ENCODE data around the gene MVB12B.

Gene MVB12B

DNA sequence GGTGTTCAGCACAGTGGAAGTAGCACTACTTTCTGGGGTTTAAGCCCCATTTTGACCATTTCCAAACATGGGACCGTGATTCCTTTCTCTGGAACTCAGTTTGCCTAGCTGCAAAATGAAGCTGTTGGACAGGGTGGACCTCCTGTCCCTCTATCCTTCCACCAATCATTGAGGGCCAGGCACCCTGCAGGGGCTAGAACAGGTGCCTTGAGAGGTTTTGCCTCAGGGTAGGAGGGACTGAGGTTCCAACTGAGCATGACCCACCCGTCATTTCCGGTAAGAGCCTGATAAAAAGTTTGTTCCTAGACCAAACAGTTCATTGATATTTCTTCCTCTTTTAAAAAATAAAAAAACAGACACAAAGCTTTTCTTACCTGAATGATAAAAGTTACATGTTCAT, 116.5 kb downstream of the MVB12B start:
- no peak for DNase-seq (ENCODE audit: low read depth)
- H3K4me3 ChIP-seq (ENCODE audit: low read depth, low read length), result no peak overlapping the region
- TF ChIP-seq POLR2A (IDR thresholded peaks at IDR 0.05; ENCODE audit: extremely low read depth, insufficient read length) (no peak), MYC (IDR thresholded peaks at IDR 0.05; ENCODE audit: low read depth, low read length) (no peak)
- TF ChIP-seq, protein P1, sequence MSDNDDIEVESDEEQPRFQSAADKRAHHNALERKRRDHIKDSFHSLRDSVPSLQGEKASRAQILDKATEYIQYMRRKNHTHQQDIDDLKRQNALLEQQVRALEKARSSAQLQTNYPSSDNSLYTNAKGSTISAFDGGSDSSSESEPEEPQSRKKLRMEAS (IDR thresholded peaks at IDR 0.05; ENCODE audit: low read depth, low read length), result no peak
- TF ChIP-seq, protein P2, sequence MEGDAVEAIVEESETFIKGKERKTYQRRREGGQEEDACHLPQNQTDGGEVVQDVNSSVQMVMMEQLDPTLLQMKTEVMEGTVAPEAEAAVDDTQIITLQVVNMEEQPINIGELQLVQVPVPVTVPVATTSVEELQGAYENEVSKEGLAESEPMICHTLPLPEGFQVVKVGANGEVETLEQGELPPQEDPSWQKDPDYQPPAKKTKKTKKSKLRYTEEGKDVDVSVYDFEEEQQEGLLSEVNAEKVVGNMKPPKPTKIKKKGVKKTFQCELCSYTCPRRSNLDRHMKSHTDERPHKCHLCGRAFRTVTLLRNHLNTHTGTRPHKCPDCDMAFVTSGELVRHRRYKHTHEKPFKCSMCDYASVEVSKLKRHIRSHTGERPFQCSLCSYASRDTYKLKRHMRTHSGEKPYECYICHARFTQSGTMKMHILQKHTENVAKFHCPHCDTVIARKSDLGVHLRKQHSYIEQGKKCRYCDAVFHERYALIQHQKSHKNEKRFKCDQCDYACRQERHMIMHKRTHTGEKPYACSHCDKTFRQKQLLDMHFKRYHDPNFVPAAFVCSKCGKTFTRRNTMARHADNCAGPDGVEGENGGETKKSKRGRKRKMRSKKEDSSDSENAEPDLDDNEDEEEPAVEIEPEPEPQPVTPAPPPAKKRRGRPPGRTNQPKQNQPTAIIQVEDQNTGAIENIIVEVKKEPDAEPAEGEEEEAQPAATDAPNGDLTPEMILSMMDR (IDR thresholded peaks at IDR 0.05; ENCODE audit: low read depth, low read length), result no peak

DNA sequence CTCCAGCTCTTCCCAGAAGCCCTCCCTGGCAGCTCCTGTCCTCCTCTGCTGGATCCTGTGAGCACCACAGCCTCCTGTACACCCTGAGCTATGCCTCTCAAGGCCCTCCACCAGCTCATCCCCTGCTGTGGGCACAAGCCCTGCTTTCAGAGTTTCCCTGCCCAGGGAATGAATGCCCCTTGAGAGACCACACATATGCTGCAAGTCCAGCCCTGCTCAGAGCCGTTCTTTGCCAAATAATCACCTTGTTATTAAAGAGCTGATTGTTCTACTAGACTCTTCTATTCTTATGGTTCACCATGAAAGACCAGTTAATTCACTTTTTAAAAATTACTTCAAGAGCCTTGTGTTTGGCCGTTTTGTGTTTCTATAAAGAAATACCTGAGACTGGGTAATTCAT, 121.5 kb downstream of the MVB12B start:
- DNase-seq (ENCODE audit: low read depth), result no peak
- H3K4me3 ChIP-seq (ENCODE audit: low read depth, low read length), result no peak overlapping the region
- TF ChIP-seq POLR2A (IDR thresholded peaks at IDR 0.05; ENCODE audit: extremely low read depth, insufficient read length), result no peak
- TF ChIP-seq, protein P2 (IDR thresholded peaks at IDR 0.05; ENCODE audit: low read depth, low read length), result no peak
- TF ChIP-seq MYC (IDR thresholded peaks at IDR 0.05; ENCODE audit: low read depth, low read length), result no peak
- TF ChIP-seq, protein P1 (IDR thresholded peaks at IDR 0.05; ENCODE audit: low read depth, low read length), result no peak

DNA sequence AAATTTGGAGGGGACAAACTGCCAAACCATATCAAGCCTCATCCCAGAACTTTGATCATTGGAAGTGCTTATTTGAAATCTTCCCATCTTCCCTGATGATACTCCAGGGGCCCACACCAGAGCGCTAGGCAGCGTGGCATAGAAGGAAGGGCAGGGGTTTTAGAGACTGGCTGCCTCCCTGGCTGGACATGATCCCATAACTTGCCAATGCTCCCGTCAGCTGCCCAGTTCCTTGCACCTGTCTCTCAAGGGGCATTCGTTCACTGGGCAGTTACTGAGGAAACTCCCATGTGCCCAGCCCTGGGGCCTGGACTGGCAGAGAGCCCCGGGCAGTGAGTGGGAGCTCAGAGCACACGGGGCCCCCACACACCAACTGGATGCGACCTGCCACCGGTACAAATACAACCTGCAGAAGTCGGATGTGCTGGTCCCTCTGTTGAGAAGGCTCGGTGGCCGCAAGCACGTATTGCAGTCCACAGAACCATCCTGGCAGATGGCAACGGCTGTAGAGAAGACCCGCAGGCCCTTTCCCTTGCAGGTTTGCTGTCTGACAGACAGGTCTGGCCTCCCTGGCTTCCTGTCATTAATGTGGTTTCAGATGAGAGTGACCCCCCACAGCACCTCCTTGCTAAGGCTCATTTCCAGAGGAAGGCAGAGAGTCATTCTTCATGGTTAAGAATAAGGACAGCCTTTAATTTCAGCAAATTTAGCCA, 122.4 kb downstream of the MVB12B start:
- no peak for DNase-seq (ENCODE audit: low read depth)
- H3K4me3 ChIP-seq (ENCODE audit: low read depth, low read length), result no peak overlapping the region
- TF ChIP-seq, protein P1 (IDR thresholded peaks at IDR 0.05; ENCODE audit: low read depth, low read length), result no peak
- TF ChIP-seq POLR2A (IDR thresholded peaks at IDR 0.05; ENCODE audit: extremely low read depth, insufficient read length) (no peak), MYC (IDR thresholded peaks at IDR 0.05; ENCODE audit: low read depth, low read length) (no peak)
- TF ChIP-seq, protein P2 (IDR thresholded peaks at IDR 0.05; ENCODE audit: low read depth, low read length), result no peak

DNA sequence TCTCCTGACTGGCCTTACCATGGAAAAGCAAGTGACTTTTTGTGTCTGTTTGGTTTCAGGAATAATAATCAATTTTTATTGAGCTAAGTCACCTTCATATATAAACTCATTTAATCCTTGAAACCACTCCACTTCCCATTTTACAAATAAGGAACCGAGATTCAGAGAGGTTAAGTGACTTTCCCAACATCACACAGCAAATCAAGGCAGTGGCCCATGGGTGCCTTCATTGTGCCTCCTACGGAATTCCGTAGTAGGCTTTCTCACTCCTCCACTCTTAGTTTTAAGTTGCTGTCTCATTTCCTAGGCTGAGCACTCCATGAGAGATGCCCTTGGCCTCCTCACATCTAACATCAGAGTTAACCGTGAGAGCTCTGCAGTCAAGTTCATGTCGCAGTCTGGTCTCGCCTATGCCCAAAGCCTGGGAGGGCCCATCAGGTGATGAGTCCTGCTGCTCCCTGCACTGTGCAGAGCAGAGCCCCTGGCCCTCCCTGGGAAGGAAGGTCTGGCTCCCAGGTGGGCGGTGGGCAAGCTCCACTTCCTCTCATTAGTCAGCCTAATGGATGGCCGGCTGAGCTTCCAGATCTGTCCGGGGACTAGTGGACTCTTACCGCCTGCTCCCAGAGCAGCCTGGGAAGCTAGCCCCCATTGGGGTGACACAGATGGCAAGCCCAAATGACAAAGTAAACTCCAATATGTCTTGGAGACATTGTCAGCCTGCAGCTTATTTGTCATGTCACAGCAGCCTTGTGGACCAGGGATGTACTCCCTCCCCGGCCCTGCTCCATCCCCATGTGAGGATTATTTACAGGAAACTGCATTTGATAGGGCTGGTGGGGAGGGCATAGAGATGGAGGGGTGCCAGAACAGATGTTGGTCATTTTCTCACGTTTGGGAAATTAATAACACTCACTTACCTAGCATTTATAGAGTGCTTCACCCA, 123.4 kb downstream of the MVB12B start:
- TF ChIP-seq, protein P2 (IDR thresholded peaks at IDR 0.05; ENCODE audit: low read depth, low read length), result no peak
- TF ChIP-seq MYC (IDR thresholded peaks at IDR 0.05; ENCODE audit: low read depth, low read length) (no peak), POLR2A (IDR thresholded peaks at IDR 0.05; ENCODE audit: extremely low read depth, insufficient read length) (no peak)
- TF ChIP-seq, protein P1 (IDR thresholded peaks at IDR 0.05; ENCODE audit: low read depth, low read length), result no peak
- no peak for DNase-seq (ENCODE audit: low read depth)
- no peak overlapping the region for H3K4me3 ChIP-seq (ENCODE audit: low read depth, low read length)

DNA sequence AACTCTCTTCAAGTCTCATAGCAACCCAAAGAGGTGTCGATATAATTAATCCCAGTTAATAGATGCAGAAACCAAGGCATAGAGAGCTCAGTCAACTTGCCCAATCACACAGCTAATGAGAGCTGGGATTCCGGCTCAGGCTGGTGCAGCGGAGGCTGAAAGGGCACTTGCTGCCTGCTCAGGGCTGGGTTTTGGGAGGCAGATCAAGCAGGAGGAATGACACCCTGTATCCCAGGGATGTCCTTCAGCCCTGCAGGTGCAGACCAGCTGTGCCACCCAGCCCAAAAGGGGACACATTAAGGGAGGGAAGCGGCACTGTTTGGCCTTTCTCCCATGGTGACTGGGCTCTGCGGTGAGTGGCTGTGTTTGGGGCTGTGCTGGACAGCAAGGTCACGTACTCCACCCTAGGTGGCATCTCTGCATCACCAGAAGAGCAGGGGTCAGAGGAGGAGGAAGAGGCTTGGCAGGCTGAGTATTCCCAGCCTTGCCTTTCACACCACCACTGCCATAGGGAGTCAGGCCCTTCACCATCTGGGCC, 124.1 kb downstream of the MVB12B start:
- H3K4me3 ChIP-seq (ENCODE audit: low read depth, low read length), result no peak overlapping the region
- TF ChIP-seq POLR2A (IDR thresholded peaks at IDR 0.05; ENCODE audit: extremely low read depth, insufficient read length) (no peak), MYC (IDR thresholded peaks at IDR 0.05; ENCODE audit: low read depth, low read length) (no peak)
- TF ChIP-seq, protein P2 (IDR thresholded peaks at IDR 0.05; ENCODE audit: low read depth, low read length), result no peak
- DNase-seq (ENCODE audit: low read depth), result no peak
